Neural progenitor cell (in vitro differentiated cells): ENCODE measurements around the gene CAMK1D.

Experiments used
- CTCF ChIP-seq: fragments of 200-600 bp; sonication (generic); IDR thresholded peaks from 2 replicates; pipeline ENCODE4 v1.5.1; 2017; ENCODE audit warnings: antibody characterized with exemption, mild to moderate bottlenecking
- EZH2 ChIP-seq: fragments of 200-600 bp; sonication (generic); IDR thresholded peaks from 2 replicates; pipeline ENCODE4 v1.6.1; 2017; ENCODE audit warnings: antibody characterized with exemption, mild to moderate bottlenecking, moderate library complexity

- TF ChIP-seq CTCF, result no peak
- TF ChIP-seq EZH2, result no peak
Measured at GRCh38 chr10:12684784-12685183, 335.4 kb downstream of the CAMK1D start.
